Neural cell (in vitro differentiated cells): Measurements from ENCODE around the gene MYO5A. TPM values are rescaled to one million over a fixed set of nuclear protein-coding genes. Genes with fewer than 3 reads are reported as not detected.
"Not testable (repeated sequence)": the region's sequence is repeated elsewhere in the genome, so short reads cannot be mapped to it uniquely, and the experiment has no call there.

Experiments
- H2AFZ ChIP-seq: fragments of 200-600, 300-800 bp; sonication (generic), shearing (Covaris generic); 2 replicates; pipeline ENCODE4 v1.6.0; 2014; ENCODE audit warnings: low read depth, mild to moderate bottlenecking, antibody characterized with exemption, low read length, moderate library complexity
- H3F3A ChIP-seq: fragments of 200-600 bp; shearing (Covaris generic); 2 replicates; pipeline ENCODE4 v1.6.1; 2016; ENCODE audit warnings: mild to moderate bottlenecking, moderate library complexity, mixed read lengths, antibody characterized with exemption, low read length; ENCODE audit not compliant: insufficient read depth, poor library complexity, severe bottlenecking
- H3K27ac ChIP-seq: fragments of 200-600, 300-800 bp; sonication (generic), shearing (Covaris generic); 2 replicates; pipeline ENCODE4 v1.5.1; 2014; ENCODE audit warnings: mild to moderate bottlenecking, low read length, moderate library complexity
- H3K27me3 ChIP-seq: fragments of 300-800, 200-600 bp; sonication (generic), shearing (Covaris generic); 2 replicates; pipeline ENCODE4 v1.6.0; 2014; ENCODE audit warnings: mild to moderate bottlenecking, low read depth, low read length, moderate library complexity; ENCODE audit not compliant: insufficient read depth
- H3K36me3 ChIP-seq: fragments of 300-800, 200-600 bp; sonication (generic), shearing (Covaris generic); 2 replicates; pipeline ENCODE4 v1.5.1; 2014; ENCODE audit warnings: mild to moderate bottlenecking, antibody characterized with exemption, low read length, moderate library complexity; ENCODE audit not compliant: insufficient read depth
- H3K4me2 ChIP-seq: fragments of 300-800, 200-600 bp; sonication (generic), shearing (Covaris generic); 2 replicates; pipeline ENCODE4 v1.6.0; 2014; ENCODE audit warnings: mild to moderate bottlenecking, low read length
- H3K4me3 ChIP-seq: fragments of 300-800, 200-600 bp; sonication (generic), shearing (Covaris generic); 2 replicates; pipeline ENCODE4 v1.5.1; 2014; ENCODE audit warnings: mild to moderate bottlenecking, low read length, moderate library complexity
- H3K79me2 ChIP-seq: fragments of 200-600 bp; shearing (Covaris generic); replicated peaks from 2 replicates; pipeline ENCODE4 v1.6.0; 2014; ENCODE audit warnings: mild to moderate bottlenecking, low read length, moderate library complexity; ENCODE audit not compliant: insufficient read depth
- H3K9ac ChIP-seq: fragments of 300-800, 200-600 bp; sonication (generic), shearing (Covaris generic); 2 replicates; pipeline ENCODE4 v1.6.1; 2016; ENCODE audit warnings: mild to moderate bottlenecking, low read length, mixed read lengths
- H3K9me2 ChIP-seq: fragments of 200-600 bp; shearing (Covaris generic); 2 replicates; pipeline ENCODE4 v1.6.1; 2016; ENCODE audit warnings: mild to moderate bottlenecking, low read length, mixed read lengths; ENCODE audit not compliant: insufficient read depth
- H3K9me3 ChIP-seq: fragments of 200-600, 300-800 bp; sonication (generic), shearing (Covaris generic); 2 replicates; pipeline ENCODE4 v1.6.1; 2016; ENCODE audit warnings: mild to moderate bottlenecking, mixed run types, low read length, moderate library complexity, mixed read lengths
- H4K20me1 ChIP-seq: fragments of 200-600 bp; shearing (Covaris generic); 2 replicates; pipeline ENCODE4 v1.6.1; 2016; ENCODE audit warnings: mild to moderate bottlenecking, mixed run types; ENCODE audit not compliant: insufficient read depth
- EP300 ChIP-seq: fragments of 450-650 bp; conservative IDR thresholded peaks from 2 replicates; pipeline ENCODE4 v1.6.1; 2014; ENCODE audit warnings: antibody characterized with exemption, mild to moderate bottlenecking, moderate library complexity; ENCODE audit not compliant: poor library complexity, severe bottlenecking
- EZH2 ChIP-seq: fragments of 200-600, 300-800 bp; shearing (Covaris generic), sonication (generic); IDR thresholded peaks from 2 replicates; pipeline ENCODE4 v1.6.1; 2014; ENCODE audit warnings: antibody characterized with exemption, low read length, borderline replicate concordance, mild to moderate bottlenecking; ENCODE audit not compliant: insufficient read depth, poor library complexity, severe bottlenecking
- MXI1 ChIP-seq: fragments of 450-650 bp; conservative IDR thresholded peaks from 2 replicates; pipeline ENCODE4 v1.6.1; 2014; ENCODE audit warnings: antibody characterized with exemption, mild to moderate bottlenecking; ENCODE audit not compliant: poor library complexity, severe bottlenecking
- POLR2AphosphoS5 ChIP-seq: IDR thresholded peaks from 2 replicates; pipeline ENCODE4 v1.6.1; 2012
- RAD21 ChIP-seq: fragments of 450-650 bp; conservative IDR thresholded peaks from 2 replicates; pipeline ENCODE4 v1.6.1; 2014; ENCODE audit warnings: antibody characterized with exemption, mild to moderate bottlenecking, moderate library complexity
- SMC3 ChIP-seq: fragments of 450-650 bp; conservative IDR thresholded peaks from 2 replicates; pipeline ENCODE4 v1.6.1; 2014; ENCODE audit warnings: antibody characterized with exemption, mild to moderate bottlenecking, moderate library complexity; ENCODE audit not compliant: poor library complexity
- TAF1 ChIP-seq: IDR thresholded peaks from 2 replicates; pipeline ENCODE4 v1.6.1; 2012; ENCODE audit warnings: low read depth
- polyA plus RNA-seq: library from polyadenylated mRNA; depleted of rRNA; stranded (reverse); fragments of >200 nt; gene quantifications from 2 replicates; pipeline ENCODE4 v1.2.3, GENCODE V29; 2014
- TF ChIP-seq, protein P1 (sequence below): IDR thresholded peaks from 2 replicates; pipeline ENCODE4 v1.6.1; 2012; ENCODE audit warnings: borderline replicate concordance
- TF ChIP-seq, protein P2 (sequence below): fragments of 450-650 bp; IDR thresholded peaks from 2 replicates; pipeline ENCODE4 v1.5.1; 2014; ENCODE audit warnings: antibody characterized with exemption, mild to moderate bottlenecking, moderate library complexity; ENCODE audit not compliant: poor library complexity, severe bottlenecking

Gene MYO5A
- polyA plus RNA-seq, 1 donor from 2014 or later = 43.8 TPM

DNA sequence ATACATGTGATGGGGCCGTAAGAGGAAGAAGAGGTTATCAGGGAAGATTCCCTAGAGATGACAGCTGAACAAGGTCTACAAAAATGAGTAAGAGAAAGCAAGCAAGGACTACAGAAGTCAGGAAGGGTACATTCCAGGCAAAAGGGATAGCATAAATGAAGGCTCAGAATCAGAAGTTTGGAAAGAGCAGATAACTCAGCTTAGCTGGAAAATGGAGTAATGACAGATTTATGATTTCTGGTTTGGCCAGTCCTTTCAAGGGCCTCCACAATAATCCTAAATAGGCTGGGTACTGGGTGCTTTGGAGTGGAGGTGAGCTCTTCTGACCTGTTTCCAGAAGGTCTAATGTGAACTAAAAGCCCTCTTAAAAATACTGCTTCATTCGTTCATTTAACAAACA, 110.7 kb downstream of the MYO5A start:
- Histone ChIP-seq H3K4me3 (no peak overlapping the region), H3F3A (no peaks in the 10 kb centered on the region), H3K79me2 (no peaks in the 10 kb centered on the region), H3K27ac (no peak overlapping the region), H3K4me2 (no peak overlapping the region), H3K36me3 (no peaks in the 10 kb centered on the region), H3K27me3 (no peaks in the 10 kb centered on the region), H4K20me1 (no peaks in the 10 kb centered on the region), H2AFZ (no peak overlapping the region), H3K9ac (no peak overlapping the region), H3K9me3 (no peaks in the 10 kb centered on the region), H3K9me2 (no peaks in the 10 kb centered on the region)
- no peak for TF ChIP-seq EZH2

- H3K4me3 ChIP-seq = no peak overlapping the region
- no peaks in the 10 kb centered on the region for H3K79me2 ChIP-seq
- no peaks in the 10 kb centered on the region for H3K9me2 ChIP-seq
- H3K27me3 ChIP-seq = no peaks in the 10 kb centered on the region
- H3F3A ChIP-seq = no peaks in the 10 kb centered on the region
- H2AFZ ChIP-seq = no peak overlapping the region
- no peaks in the 10 kb centered on the region for H4K20me1 ChIP-seq
- no peaks in the 10 kb centered on the region for H3K36me3 ChIP-seq
- no peak overlapping the region for H3K9ac ChIP-seq
- TF ChIP-seq RAD21 (no peak), POLR2AphosphoS5 (no peak), SMC3 (no peak), MXI1 (no peak), EZH2 (no peak), TAF1 (no peak)
- TF ChIP-seq, protein P1, sequence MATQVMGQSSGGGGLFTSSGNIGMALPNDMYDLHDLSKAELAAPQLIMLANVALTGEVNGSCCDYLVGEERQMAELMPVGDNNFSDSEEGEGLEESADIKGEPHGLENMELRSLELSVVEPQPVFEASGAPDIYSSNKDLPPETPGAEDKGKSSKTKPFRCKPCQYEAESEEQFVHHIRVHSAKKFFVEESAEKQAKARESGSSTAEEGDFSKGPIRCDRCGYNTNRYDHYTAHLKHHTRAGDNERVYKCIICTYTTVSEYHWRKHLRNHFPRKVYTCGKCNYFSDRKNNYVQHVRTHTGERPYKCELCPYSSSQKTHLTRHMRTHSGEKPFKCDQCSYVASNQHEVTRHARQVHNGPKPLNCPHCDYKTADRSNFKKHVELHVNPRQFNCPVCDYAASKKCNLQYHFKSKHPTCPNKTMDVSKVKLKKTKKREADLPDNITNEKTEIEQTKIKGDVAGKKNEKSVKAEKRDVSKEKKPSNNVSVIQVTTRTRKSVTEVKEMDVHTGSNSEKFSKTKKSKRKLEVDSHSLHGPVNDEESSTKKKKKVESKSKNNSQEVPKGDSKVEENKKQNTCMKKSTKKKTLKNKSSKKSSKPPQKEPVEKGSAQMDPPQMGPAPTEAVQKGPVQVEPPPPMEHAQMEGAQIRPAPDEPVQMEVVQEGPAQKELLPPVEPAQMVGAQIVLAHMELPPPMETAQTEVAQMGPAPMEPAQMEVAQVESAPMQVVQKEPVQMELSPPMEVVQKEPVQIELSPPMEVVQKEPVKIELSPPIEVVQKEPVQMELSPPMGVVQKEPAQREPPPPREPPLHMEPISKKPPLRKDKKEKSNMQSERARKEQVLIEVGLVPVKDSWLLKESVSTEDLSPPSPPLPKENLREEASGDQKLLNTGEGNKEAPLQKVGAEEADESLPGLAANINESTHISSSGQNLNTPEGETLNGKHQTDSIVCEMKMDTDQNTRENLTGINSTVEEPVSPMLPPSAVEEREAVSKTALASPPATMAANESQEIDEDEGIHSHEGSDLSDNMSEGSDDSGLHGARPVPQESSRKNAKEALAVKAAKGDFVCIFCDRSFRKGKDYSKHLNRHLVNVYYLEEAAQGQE = no peak
- no peak overlapping the region for H3K4me2 ChIP-seq
- H3K27ac ChIP-seq = no peak overlapping the region
- no peaks in the 10 kb centered on the region for H3K9me3 ChIP-seq
Observed at GRCh38 chr15:52417521-52417920, 111.2 kb downstream of the MYO5A start.

DNA sequence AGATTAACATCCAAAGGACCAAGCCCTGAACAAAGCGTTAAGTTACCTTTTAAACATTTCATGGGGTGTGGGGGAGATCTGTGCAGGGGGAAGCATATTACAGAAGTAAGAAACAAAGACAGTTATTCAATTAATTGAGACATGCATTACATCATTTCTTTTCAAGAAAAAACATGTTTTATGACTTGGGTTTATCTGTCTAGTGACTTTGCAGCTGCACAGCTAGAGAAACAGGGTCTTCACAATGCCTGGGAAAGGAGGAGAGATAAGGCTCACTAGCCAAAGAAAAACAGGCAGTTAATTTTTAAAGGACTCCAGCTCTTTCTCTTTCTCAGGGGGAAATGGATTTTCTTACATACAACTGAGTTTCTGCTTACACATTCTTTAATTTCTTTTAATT, 112.1 kb downstream of the MYO5A start:
- not testable (repeated sequence) for H3K27ac ChIP-seq, H3K9me3 ChIP-seq, H3K9me2 ChIP-seq, H3K79me2 ChIP-seq, H3K36me3 ChIP-seq, H3K4me3 ChIP-seq, H3K27me3 ChIP-seq, H3F3A ChIP-seq, H3K9ac ChIP-seq, H3K4me2 ChIP-seq, H4K20me1 ChIP-seq, H2AFZ ChIP-seq

DNA sequence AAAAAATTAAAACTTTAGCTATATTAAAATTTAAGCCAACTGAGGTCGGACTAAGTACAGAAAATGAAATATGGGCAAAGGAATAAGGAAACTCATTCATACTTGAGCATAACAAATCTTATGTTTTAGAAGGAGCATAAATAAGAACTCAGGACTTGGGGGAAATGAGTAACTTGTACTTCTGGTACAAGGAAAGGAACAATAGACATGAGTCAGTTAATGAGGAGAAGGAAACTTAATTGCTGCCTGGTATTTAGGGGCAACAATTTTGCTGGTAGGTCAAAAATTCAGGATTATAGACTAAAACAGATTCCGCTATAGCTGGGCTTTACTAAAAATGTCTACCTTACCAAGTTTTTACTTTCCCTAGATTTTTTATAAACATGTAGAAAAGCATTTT, 113.1 kb downstream of the MYO5A start:
- no peaks in the 10 kb centered on the region for H3K79me2 ChIP-seq
- H3K27ac ChIP-seq = no peak overlapping the region
- no peak for TF ChIP-seq MXI1
- no peak for TF ChIP-seq RAD21
- TF ChIP-seq TAF1 = no peak
- no peak for TF ChIP-seq SMC3
- TF ChIP-seq, protein P1 = no peak
- no peak for TF ChIP-seq EZH2
- TF ChIP-seq, protein P2, sequence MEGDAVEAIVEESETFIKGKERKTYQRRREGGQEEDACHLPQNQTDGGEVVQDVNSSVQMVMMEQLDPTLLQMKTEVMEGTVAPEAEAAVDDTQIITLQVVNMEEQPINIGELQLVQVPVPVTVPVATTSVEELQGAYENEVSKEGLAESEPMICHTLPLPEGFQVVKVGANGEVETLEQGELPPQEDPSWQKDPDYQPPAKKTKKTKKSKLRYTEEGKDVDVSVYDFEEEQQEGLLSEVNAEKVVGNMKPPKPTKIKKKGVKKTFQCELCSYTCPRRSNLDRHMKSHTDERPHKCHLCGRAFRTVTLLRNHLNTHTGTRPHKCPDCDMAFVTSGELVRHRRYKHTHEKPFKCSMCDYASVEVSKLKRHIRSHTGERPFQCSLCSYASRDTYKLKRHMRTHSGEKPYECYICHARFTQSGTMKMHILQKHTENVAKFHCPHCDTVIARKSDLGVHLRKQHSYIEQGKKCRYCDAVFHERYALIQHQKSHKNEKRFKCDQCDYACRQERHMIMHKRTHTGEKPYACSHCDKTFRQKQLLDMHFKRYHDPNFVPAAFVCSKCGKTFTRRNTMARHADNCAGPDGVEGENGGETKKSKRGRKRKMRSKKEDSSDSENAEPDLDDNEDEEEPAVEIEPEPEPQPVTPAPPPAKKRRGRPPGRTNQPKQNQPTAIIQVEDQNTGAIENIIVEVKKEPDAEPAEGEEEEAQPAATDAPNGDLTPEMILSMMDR = no peak
- no peak for TF ChIP-seq POLR2AphosphoS5
- no peak for TF ChIP-seq EP300

More for the DNA sequence above, 113.1 kb downstream of the MYO5A start:
- no peak overlapping the region for H2AFZ ChIP-seq
- H3K4me2 ChIP-seq = no peak overlapping the region
- no peaks in the 10 kb centered on the region for H3F3A ChIP-seq
- H3K9me3 ChIP-seq = no peaks in the 10 kb centered on the region
- H4K20me1 ChIP-seq = no peaks in the 10 kb centered on the region
- H3K9me2 ChIP-seq = no peaks in the 10 kb centered on the region
- no peaks in the 10 kb centered on the region for H3K36me3 ChIP-seq
- no peaks in the 10 kb centered on the region for H3K27me3 ChIP-seq
- no peak overlapping the region for H3K9ac ChIP-seq
- H3K4me3 ChIP-seq = no peak overlapping the region
